Astrocyte of the spinal cord (primary cell): ENCODE measurements around the gene HSFX4.

Experiments used
- DNase-seq: peaks from one replicate; pipeline ENCODE4 v3.0.0; 2011; ENCODE audit warnings: low read depth, low spot score
- H3K4me3 ChIP-seq: 2 replicates; pipeline ENCODE4 v1.5.1; 2011; ENCODE audit warnings: low read depth, mild to moderate bottlenecking, low read length, moderate library complexity
- in situ Hi-C: cut with HindIII; loops from 2 replicates; pipeline ENCODE4 v1.10.0; 2017; ENCODE audit warnings: low sequenced_read_pairs
- TF ChIP-seq, protein P1 (sequence below): IDR thresholded peaks from 2 replicates; pipeline ENCODE4 v1.5.1; 2012; ENCODE audit warnings: low read depth, mild to moderate bottlenecking, low read length, inconsistent platforms

The HSFX4 gene

DNA sequence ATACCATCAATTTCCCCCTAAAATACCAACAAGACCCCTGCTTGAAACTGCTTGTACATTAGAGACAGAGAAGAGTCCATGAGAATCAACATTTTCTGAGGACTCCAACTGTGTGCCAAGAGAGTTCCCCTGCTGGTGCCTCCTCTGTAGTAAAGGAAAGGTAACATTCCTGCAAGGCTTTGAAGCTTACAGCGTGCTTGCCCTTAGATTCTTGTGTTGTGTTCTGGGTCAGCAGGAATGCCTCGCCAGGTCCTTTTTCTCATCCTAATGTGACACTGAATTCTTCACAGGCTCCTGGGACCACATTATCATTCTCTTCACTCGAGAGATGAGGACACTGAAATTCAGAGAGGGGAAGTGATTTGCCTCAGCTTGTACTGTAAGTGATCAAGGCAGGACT lies 18.6 kb downstream of the HSFX4 start:
- no peak for DNase-seq
- in situ Hi-C loops, result no loop called here
- H3K4me3 ChIP-seq, result no peak overlapping the region
- TF ChIP-seq, protein P1, sequence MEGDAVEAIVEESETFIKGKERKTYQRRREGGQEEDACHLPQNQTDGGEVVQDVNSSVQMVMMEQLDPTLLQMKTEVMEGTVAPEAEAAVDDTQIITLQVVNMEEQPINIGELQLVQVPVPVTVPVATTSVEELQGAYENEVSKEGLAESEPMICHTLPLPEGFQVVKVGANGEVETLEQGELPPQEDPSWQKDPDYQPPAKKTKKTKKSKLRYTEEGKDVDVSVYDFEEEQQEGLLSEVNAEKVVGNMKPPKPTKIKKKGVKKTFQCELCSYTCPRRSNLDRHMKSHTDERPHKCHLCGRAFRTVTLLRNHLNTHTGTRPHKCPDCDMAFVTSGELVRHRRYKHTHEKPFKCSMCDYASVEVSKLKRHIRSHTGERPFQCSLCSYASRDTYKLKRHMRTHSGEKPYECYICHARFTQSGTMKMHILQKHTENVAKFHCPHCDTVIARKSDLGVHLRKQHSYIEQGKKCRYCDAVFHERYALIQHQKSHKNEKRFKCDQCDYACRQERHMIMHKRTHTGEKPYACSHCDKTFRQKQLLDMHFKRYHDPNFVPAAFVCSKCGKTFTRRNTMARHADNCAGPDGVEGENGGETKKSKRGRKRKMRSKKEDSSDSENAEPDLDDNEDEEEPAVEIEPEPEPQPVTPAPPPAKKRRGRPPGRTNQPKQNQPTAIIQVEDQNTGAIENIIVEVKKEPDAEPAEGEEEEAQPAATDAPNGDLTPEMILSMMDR, result no peak

DNA sequence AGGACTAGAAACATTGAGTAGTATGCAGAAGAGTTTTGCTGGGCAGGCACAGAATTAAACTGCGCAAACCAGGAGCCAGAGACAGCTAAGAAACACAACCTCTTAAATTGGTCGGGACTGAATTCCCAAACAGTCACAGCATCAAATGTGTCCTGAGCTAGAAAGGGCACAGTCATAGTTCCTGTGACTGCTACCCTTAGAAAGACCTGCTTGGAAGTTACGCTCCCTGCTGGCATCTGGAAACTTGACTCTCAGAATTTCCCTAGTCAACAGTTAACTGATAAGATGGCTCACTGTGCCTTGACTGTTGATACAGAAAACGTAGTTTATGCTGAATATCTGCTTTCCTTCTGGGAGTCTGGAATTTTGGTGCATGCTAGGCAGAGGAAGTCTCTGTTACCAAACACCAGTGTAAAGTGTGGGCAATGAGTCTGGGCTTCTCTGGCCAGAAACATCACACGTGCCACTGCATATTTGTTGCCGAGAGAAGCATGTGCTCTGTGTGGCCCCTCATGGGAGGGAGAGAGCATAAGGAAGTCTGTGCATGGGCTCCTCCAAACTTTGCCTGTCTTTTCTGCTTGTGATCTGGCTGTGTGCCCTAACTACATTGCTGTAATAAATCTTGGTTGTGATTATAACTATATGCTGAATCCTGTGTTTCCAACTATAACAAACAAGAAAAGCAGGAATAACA lies 20.5 kb downstream of the HSFX4 start:
- TF ChIP-seq, protein P1, result no peak
- H3K4me3 ChIP-seq, result no peak overlapping the region
- in situ Hi-C loops, result no loop called here
- DNase-seq, result no peak

DNA sequence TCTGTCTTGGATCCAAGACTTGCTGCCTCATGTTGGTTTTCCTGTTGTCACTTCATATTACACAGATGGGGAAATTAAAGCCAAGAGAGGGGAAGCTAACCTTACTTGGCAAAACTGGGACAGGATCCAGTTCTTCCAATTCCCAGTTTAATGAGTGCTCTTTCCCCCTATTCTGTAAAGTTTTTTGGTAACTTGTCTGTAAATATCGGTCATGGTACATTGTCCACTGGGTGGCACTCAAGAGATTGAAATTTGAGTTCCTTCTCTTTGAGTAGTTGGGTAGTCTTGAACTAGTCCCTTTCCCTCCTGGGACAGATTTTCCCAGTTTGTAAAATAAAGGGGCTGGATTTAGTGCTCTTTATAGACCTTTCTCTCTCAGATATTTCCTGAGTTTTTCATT lies 21.3 kb downstream of the HSFX4 start:
- TF ChIP-seq, protein P1, result peak; percentile 43
- H3K4me3 ChIP-seq, result no peak overlapping the region
- DNase-seq, result peak; percentile 55
- in situ Hi-C loops, result no loop called here

DNA sequence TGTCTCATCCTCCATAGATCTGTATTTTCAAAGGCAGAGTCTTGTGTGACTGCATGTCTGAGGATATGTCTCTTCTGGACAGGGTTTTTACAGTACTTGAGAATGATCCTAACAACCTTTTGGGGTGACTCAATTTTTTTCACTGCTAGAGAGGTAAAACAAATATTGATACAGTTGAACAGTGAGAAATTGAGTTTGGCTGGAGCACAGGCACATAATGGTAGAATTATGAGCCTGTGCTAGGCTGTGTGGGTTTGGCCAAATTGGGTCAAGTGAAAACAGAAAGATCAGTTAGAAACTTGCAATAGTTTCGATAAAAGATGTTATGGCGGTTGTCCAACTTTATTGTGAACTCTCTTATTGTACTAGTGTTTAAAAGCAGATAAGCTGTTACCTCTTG lies 32.2 kb downstream of the HSFX4 start:
- in situ Hi-C loops, result no loop called here
- no peak for DNase-seq
- H3K4me3 ChIP-seq, result no peak overlapping the region
- TF ChIP-seq, protein P1, result no peak

DNA sequence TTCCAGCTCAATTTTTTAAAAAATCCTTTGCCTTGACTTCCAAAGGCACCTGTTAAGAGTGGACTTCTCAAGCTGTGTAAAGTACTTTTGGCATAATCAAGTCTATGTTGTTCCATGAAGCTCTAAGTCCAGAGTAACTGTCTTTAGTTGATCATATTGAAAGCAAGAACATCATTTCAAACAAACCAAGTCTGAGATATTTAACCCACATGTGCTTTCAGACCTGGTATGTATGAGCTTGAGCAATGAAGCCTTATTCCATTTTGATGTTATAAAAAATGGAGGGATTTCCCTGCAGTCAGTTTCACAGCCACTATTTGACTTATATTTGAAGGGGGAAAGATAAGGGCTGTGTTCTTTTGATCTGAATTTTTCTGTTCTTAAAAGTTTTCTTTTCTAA lies 32.6 kb downstream of the HSFX4 start:
- in situ Hi-C loops, result no loop called here
- TF ChIP-seq, protein P1, result no peak
- no peak overlapping the region for H3K4me3 ChIP-seq
- DNase-seq, result no peak

DNA sequence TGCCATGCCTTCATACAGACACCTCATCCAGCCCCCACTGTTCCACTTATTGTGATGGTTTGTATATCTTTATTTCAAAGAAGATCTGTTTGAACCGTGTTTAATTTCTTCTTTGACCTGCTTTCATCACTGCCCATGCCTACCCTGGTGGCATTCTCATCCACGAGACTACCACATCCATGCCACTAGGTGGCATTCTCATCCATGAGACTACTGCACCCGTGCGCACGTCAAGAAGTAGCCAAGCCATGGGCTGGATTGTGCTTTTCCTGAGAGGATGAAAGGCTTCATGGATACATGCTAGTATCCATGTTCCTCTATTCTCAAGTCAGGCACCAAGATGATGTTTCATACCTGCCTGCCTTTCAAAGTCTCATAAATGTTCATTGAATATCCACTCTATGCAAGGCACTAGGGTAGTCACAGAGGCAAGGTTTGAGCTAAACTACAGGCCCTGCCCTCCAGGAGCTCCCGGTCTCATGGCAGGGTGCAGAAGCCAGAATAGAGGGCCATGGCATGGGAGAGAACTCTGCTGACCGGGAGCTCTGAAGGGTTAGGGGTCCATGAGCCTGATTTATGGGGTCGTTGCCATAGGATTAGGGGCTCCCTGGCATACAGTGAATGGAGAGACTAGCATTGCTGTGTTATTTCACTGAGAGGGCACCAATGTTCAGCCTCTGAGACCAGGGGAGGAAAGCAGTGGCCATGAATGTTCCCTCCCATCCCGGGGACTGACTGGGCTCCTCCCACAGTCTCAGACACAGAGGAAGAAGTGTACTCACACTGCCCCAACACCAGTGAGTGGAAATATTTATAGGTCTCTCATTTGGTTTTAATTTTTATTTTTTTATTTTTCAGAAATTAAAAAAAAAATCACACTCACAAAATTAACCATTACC lies 33.7 kb downstream of the HSFX4 start:
- no peak overlapping the region for H3K4me3 ChIP-seq
- in situ Hi-C loops, result no loop called here
- TF ChIP-seq, protein P1, result peak; percentile 68
- DNase-seq, result peak; percentile 62
